ENCODE data around the gene CENPW.

DNA sequence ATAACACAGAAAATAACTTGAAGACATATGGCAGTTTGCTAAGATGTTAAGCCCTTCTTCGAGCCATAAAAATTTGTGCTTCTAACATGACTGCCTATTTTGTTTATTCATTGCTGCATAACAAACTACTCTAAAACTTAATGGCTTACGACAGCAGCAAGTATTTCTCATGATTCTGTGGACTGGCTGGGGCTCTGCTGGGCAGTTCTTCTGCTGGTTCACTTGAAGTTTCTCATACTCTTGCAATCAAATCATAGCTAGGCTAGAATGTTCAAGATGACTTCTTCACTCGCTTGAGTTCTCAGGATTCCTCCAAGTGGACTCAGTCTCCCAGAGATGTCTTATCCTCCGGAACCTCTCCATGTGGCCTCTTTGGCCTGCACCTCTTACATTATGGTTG lies 33.4 kb downstream of the CENPW start:
- no peak for TF ChIP-seq POLR2AphosphoS5 (IDR thresholded peaks at IDR 0.05)
- TF ChIP-seq CTCF (IDR thresholded peaks at IDR 0.05), result no peak
